Measurements from ENCODE around the gene PVALEF.

PVALEF gene

GRCh38 chr17:81188491-81188840, 23.2 kb downstream of the PVALEF start:
- no peak for TF ChIP-seq CTCF (IDR thresholded peaks at IDR 0.05; ENCODE audit: low read depth, low read length)
- no peak for DNase-seq (ENCODE audit: extremely low read depth, low read depth)

- DNase-seq (ENCODE audit: extremely low read depth, low read depth): no peak
- TF ChIP-seq CTCF (IDR thresholded peaks at IDR 0.05; ENCODE audit: low read depth, low read length): no peak
Measured at GRCh38 chr17:81189016-81189415, 23.7 kb downstream of the PVALEF start.

GRCh38 chr17:81189670-81190530, 24.6 kb downstream of the PVALEF start:
- peak; percentile 13 for TF ChIP-seq CTCF (IDR thresholded peaks at IDR 0.05; ENCODE audit: low read depth, low read length)
- no peak for DNase-seq (ENCODE audit: extremely low read depth, low read depth)

GRCh38 chr17:81190591-81190990, 25.3 kb downstream of the PVALEF start:
- DNase-seq (ENCODE audit: extremely low read depth, low read depth): no peak
- no peak for TF ChIP-seq CTCF (IDR thresholded peaks at IDR 0.05; ENCODE audit: low read depth, low read length)

- DNase-seq (ENCODE audit: extremely low read depth, low read depth): no peak
- TF ChIP-seq CTCF (IDR thresholded peaks at IDR 0.05; ENCODE audit: low read depth, low read length): no peak
Measured at GRCh38 chr17:81191116-81191515, 25.8 kb downstream of the PVALEF start.

- DNase-seq (ENCODE audit: extremely low read depth, low read depth): no peak
- TF ChIP-seq CTCF (IDR thresholded peaks at IDR 0.05; ENCODE audit: low read depth, low read length): no peak
Measured at GRCh38 chr17:81191646-81192045, 26.3 kb downstream of the PVALEF start.

GRCh38 chr17:81192386-81193050, 27.2 kb downstream of the PVALEF start:
- TF ChIP-seq CTCF (IDR thresholded peaks at IDR 0.05; ENCODE audit: low read depth, low read length): no peak
- no peak for DNase-seq (ENCODE audit: extremely low read depth, low read depth)
